HCT116 (cell line): ENCODE results near the gene DACT1. TPM values are rescaled to one million over a fixed set of nuclear protein-coding genes. Genes with fewer than 3 reads are reported as not detected.

Experiments
- ATAC-seq: fragments of 200-7000 bp; cut with Tn5 transposase; 2 replicates; pipeline ENCODE4 v1.9.1; 2020; ENCODE audit warnings: mild to moderate bottlenecking, moderate library complexity
- BruUV-seq: library from RNA; stranded (reverse); fragments of 400-500 nt; replicated peaks from 2 replicates; lab custom pipeline; 2021; lab: Mats Ljungman, UMichigan
- CTCF ChIA-PET: fragments of 300-600 bp; sonication (Branson Sonifier 250); formaldehyde crosslinking; loops from one replicate; lab custom pipeline; 2021; ENCODE audit warnings: antibody characterized with exemption; lab: Charles Lee
- POLR2A ChIA-PET: fragments of 300-600, 350-600 bp; sonication (Branson Sonifier 250); formaldehyde crosslinking; loops from one replicate; lab custom pipeline; 2021; ENCODE audit warnings: antibody characterized with exemption; lab: Charles Lee
- RAD21 ChIA-PET, 2 experiments: fragments of 300-600 bp; sonication (Branson Sonifier 250); formaldehyde crosslinking; loops; one replicate each; lab custom pipeline; 2023; ENCODE audit warnings: low total read pairs in 2 of 2; ENCODE audit not compliant: uncharacterized antibody in 2 of 2, unreplicated experiment in 2 of 2, low non-redundant PET in 1 of 2; lab: Charles Lee
- DNase-seq: peaks from one replicate; pipeline ENCODE4 v3.0.0-alpha.2; 2010; ENCODE audit warnings: low read depth, low spot score
- H2AFZ ChIP-seq: fragments of 200-600 bp; shearing (Covaris generic), sonication (generic); 2 replicates; pipeline ENCODE4 v1.6.1; 2017; ENCODE audit warnings: low read depth, mixed run types, mixed read lengths, antibody characterized with exemption, low read length; ENCODE audit not compliant: poor library complexity, severe bottlenecking
- H3K27ac ChIP-seq: 2 replicates; pipeline ENCODE4 v1.5.1; 2012; ENCODE audit warnings: low read depth, low read length
- H3K27me3 ChIP-seq: fragments of 200-600 bp; sonication (generic); 2 replicates; pipeline ENCODE4 v1.6.1; 2016; ENCODE audit warnings: mixed run types, low read length, mixed read lengths; ENCODE audit not compliant: insufficient read depth
- H3K36me3 ChIP-seq, 2 experiments: fragments of 200-500 bp in 1 of 2; fragments of 200-600 bp in 1 of 2; sonication (Bioruptor generic) in 1 of 2; sonication (generic) in 1 of 2; 2 replicates each; pipeline versions ENCODE4 v1.5.1 to v1.6.1; 2014 to 2016; ENCODE audit warnings: low read length in 2 of 2, inconsistent platforms in 1 of 2, mixed read lengths in 1 of 2, mixed run types in 1 of 2; ENCODE audit not compliant: insufficient read depth in 2 of 2, control insufficient read depth in 1 of 2
- H3K4me1 ChIP-seq, 2 experiments: fragments of 200-600 bp in 1 of 2; sonication (generic) in 1 of 2; 2 replicates each; pipeline versions ENCODE4 v1.5.1 to v1.6.1; 2012 to 2017; ENCODE audit warnings: low read length in 2 of 2, inconsistent platforms in 1 of 2, mild to moderate bottlenecking in 1 of 2, mixed read lengths in 1 of 2, mixed run types in 1 of 2, moderate library complexity in 1 of 2; ENCODE audit not compliant: insufficient read depth in 2 of 2, control insufficient read depth in 1 of 2
- H3K4me2 ChIP-seq: fragments of 200-600 bp; sonication (generic); 2 replicates; pipeline ENCODE4 v1.6.1; 2017; ENCODE audit warnings: mixed run types, low read length, mixed read lengths
- H3K4me3 ChIP-seq, 2 experiments: fragments of 200-600 bp in 1 of 2; sonication (generic) in 1 of 2; replicated peaks in 1 of 2; 2 replicates each; pipeline ENCODE4 v1.5.1; 2011 to 2016; ENCODE audit warnings: low read length in 2 of 2, control low read depth in 1 of 2, low read depth in 1 of 2, mild to moderate bottlenecking in 1 of 2, mixed read lengths in 1 of 2, mixed run types in 1 of 2
- H3K79me2 ChIP-seq: fragments of 200-600 bp; sonication (generic); 2 replicates; pipeline ENCODE4 v1.6.1; 2017; ENCODE audit warnings: mild to moderate bottlenecking, mixed run types, low read length, moderate library complexity, mixed read lengths; ENCODE audit not compliant: insufficient read depth
- H3K9ac ChIP-seq: fragments of 200-600 bp; sonication (generic); 2 replicates; pipeline ENCODE4 v1.6.1; 2016; ENCODE audit warnings: low read length, mixed read lengths
- H3K9me2 ChIP-seq: fragments of 200-600 bp; sonication (generic), shearing (Covaris generic); 2 replicates; pipeline ENCODE4 v1.6.1; 2017; ENCODE audit warnings: mixed run types, mild to moderate bottlenecking, moderate library complexity; ENCODE audit not compliant: insufficient read depth
- H3K9me3 ChIP-seq, 2 experiments: fragments of 200-500 bp in 1 of 2; fragments of 200-600 bp in 1 of 2; sonication (Bioruptor generic) in 1 of 2; sonication (generic) in 1 of 2; 2 replicates each; pipeline ENCODE4 v1.6.1; 2014 to 2017; ENCODE audit warnings: low read length in 2 of 2, mixed read lengths in 2 of 2, inconsistent platforms in 1 of 2, low read depth in 1 of 2, mild to moderate bottlenecking in 1 of 2, mixed run types in 1 of 2, moderate library complexity in 1 of 2; ENCODE audit not compliant: control insufficient read depth in 1 of 2, insufficient read depth in 1 of 2
- H4K20me1 ChIP-seq: fragments of 200-600 bp; sonication (generic), shearing (Covaris generic); 2 replicates; pipeline ENCODE4 v1.6.1; 2017; ENCODE audit warnings: mixed run types, mild to moderate bottlenecking, moderate library complexity; ENCODE audit not compliant: insufficient read depth
- CEBPB ChIP-seq: IDR thresholded peaks from 2 replicates; pipeline ENCODE4 v1.6.1; 2012; ENCODE audit warnings: low read depth
- ELF1 ChIP-seq: IDR thresholded peaks from 2 replicates; pipeline ENCODE4 v1.6.1; 2012; ENCODE audit warnings: low read depth, borderline replicate concordance
- FOSL1 ChIP-seq: IDR thresholded peaks from 2 replicates; pipeline ENCODE4 v1.6.1; 2012; ENCODE audit warnings: low read depth
- JUND ChIP-seq: IDR thresholded peaks from 2 replicates; pipeline ENCODE4 v1.6.1; 2012
- MAX ChIP-seq: IDR thresholded peaks from 2 replicates; pipeline ENCODE4 v1.6.1; 2012
- POLR2A ChIP-seq: IDR thresholded peaks from 2 replicates; pipeline ENCODE4 v1.7.0; 2011; ENCODE audit warnings: borderline replicate concordance; ENCODE audit not compliant: insufficient read depth, insufficient read length; ENCODE audit errors: extremely low read depth
- POLR2AphosphoS5 ChIP-seq: IDR thresholded peaks from 2 replicates; pipeline ENCODE4 v1.6.1; 2011; ENCODE audit warnings: mild to moderate bottlenecking, low read depth, low read length, moderate library complexity
- RAD21 ChIP-seq: IDR thresholded peaks from 2 replicates; pipeline ENCODE4 v1.6.1; 2012; ENCODE audit warnings: low read depth, mild to moderate bottlenecking
- REST ChIP-seq: IDR thresholded peaks from 2 replicates; pipeline ENCODE4 v1.6.1; 2012; ENCODE audit warnings: low read depth
- TCF7L2 ChIP-seq: IDR thresholded peaks from 2 replicates; pipeline ENCODE4 v1.7.0; 2011; ENCODE audit warnings: borderline replicate concordance, inconsistent platforms; ENCODE audit not compliant: insufficient read depth, insufficient read length; ENCODE audit errors: extremely low read depth
- YY1 ChIP-seq: IDR thresholded peaks from 2 replicates; pipeline ENCODE4 v1.6.1; 2011; ENCODE audit warnings: low read length, low read depth, moderate library complexity, mild to moderate bottlenecking; ENCODE audit not compliant: insufficient replicate concordance; ENCODE audit errors: extremely low read depth
- ZNF274 ChIP-seq: fragments of 200-500 bp; sonication (Bioruptor generic); IDR thresholded peaks from 2 replicates; pipeline ENCODE4 v1.6.1; 2014; ENCODE audit warnings: mild to moderate bottlenecking, low read depth, low read length, inconsistent platforms
- intact Hi-C: fragments of 100-400 bp; cut with micrococcal nuclease; formaldehyde crosslinking; loops from 2 replicates; pipeline ENCODE4 v1.10.0; 2022
- total RNA-seq: library from RNA; stranded (reverse); gene quantifications from one replicate; pipeline ENCODE4 v1.2.1, GENCODE V29; 2021; ENCODE audit not compliant: unreplicated experiment

The DACT1 gene
- total RNA-seq, 1 experiment from 2014 or later = 1.6 TPM

GRCh38 chr14:58666737-58667136 is 29.0 kb downstream of the DACT1 start:
- POLR2A ChIA-PET = no interaction called here

More at GRCh38 chr14:58666737-58667136, 29.0 kb downstream of the DACT1 start:
- TF ChIP-seq RAD21 (no peak), TCF7L2 (no peak), CEBPB (no peak), ZNF274 (no peak), POLR2AphosphoS5 (no peak), POLR2A (no peak), JUND (no peak), REST (no peak), YY1 (no peak), ELF1 (no peak), MAX (no peak), FOSL1 (no peak)
- intact Hi-C loops = no loop called here
- no peak overlapping the region for H2AFZ ChIP-seq
- H3K9me2 ChIP-seq = no peaks in the 10 kb centered on the region
- BruUV-seq = no TSS peak
- no peaks in the 10 kb centered on the region for H3K4me1 ChIP-seq
- H3K9me3 ChIP-seq = no peaks in the 10 kb centered on the region
- H3K27me3 ChIP-seq = no peaks in the 10 kb centered on the region
- RAD21 ChIA-PET = no interaction called here
- H3K4me3 ChIP-seq = no peak overlapping the region
- H3K36me3 ChIP-seq = no peaks in the 10 kb centered on the region
- no peaks in the 10 kb centered on the region for H3K79me2 ChIP-seq
- DNase-seq (no peak), ATAC-seq (no peak)
- no peak overlapping the region for H3K27ac ChIP-seq
- H3K9ac ChIP-seq = no peak overlapping the region
- CTCF ChIA-PET = no interaction called here
- H3K4me2 ChIP-seq = no peak overlapping the region
- no peaks in the 10 kb centered on the region for H4K20me1 ChIP-seq
